SU-DHL-6 (cell line): ENCODE data around the gene MTX1.
"Not testable (repeated sequence)": the region's sequence is repeated elsewhere in the genome, so short reads cannot be mapped to it uniquely, and the experiment has no call there.

ENCODE experiments used
- EZH2phosphoT487 ChIP-seq: fragments of 200-600 bp; sonication (generic), shearing (Covaris generic); conservative IDR thresholded peaks from 2 replicates; pipeline ENCODE4 v1.6.1; 2018; ENCODE audit warnings: mild to moderate bottlenecking, antibody characterized with exemption, low read length, moderate library complexity, mixed read lengths
- TF ChIP-seq, protein P1 (sequence below): fragments of 200-600 bp; sonication (generic); IDR thresholded peaks from one replicate; pipeline ENCODE4 v1.5.1; 2017; ENCODE audit warnings: antibody characterized with exemption, mild to moderate bottlenecking, low read length, moderate library complexity; ENCODE audit not compliant: insufficient read depth, poor library complexity, severe bottlenecking

DNA sequence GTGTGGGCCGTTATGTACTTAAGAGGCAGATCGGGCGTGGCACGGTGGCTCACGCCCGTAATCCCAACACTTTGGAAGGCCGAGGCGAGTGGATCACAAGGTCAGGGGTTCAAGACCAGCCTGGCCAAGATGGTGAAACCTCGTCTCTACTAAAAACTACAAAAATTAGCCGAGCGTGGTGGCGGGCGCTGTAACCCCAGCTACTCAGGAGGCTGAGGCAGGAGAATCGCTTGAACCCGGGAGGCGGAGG is 14.6 kb upstream of the MTX1 start:
- TF ChIP-seq, protein P1, sequence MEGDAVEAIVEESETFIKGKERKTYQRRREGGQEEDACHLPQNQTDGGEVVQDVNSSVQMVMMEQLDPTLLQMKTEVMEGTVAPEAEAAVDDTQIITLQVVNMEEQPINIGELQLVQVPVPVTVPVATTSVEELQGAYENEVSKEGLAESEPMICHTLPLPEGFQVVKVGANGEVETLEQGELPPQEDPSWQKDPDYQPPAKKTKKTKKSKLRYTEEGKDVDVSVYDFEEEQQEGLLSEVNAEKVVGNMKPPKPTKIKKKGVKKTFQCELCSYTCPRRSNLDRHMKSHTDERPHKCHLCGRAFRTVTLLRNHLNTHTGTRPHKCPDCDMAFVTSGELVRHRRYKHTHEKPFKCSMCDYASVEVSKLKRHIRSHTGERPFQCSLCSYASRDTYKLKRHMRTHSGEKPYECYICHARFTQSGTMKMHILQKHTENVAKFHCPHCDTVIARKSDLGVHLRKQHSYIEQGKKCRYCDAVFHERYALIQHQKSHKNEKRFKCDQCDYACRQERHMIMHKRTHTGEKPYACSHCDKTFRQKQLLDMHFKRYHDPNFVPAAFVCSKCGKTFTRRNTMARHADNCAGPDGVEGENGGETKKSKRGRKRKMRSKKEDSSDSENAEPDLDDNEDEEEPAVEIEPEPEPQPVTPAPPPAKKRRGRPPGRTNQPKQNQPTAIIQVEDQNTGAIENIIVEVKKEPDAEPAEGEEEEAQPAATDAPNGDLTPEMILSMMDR: not testable (repeated sequence)
- not testable (repeated sequence) for TF ChIP-seq EZH2phosphoT487
